Right lobe of liver (tissue), 4 donors: ENCODE measurements around the gene GVQW3.

ENCODE experiments used
- POLR2A ChIP-seq: fragments of 450-650 bp; IDR thresholded peaks from one replicate; pipeline ENCODE4 v1.6.1; 2017; ENCODE audit warnings: antibody characterized with exemption, mild to moderate bottlenecking
- TF ChIP-seq, protein P1 (sequence below), 4 donors: fragments of 200-600 bp in 3 of 4; fragments of 450-650 bp in 1 of 4; IDR thresholded peaks; one replicate each; pipeline versions ENCODE4 v1.5.1 to v1.8.0; 2016 to 2022; ENCODE audit warnings: antibody characterized with exemption in 4 of 4, mild to moderate bottlenecking in 2 of 4
- donor health status: DM: no; HTN: no; CAD: no.
- donor health status: DM: no; HTN: no; CAD: no.
- donor health status: DM: no; HTN: yes; CAD: no.

DNA sequence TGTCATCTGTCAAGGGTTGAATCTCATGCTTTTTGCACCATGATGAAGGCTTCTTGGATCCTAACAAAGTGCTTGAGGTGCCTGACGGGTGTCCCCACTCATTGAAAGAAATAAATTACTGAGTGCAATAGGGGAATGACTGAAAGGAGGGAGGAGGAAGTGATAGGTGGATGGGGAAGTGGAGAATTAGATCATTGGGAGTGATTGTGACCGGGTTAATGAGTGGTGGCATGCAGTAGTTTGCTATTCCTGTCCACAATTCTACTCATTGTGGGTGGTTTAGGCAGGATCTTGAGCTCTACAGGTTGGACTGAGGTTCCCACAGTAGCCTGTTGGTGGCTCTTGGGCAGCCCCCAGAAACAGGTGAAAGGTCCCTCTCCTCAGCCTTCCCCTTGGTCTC, 44.5 kb upstream of the GVQW3 start:
- TF ChIP-seq, protein P1, sequence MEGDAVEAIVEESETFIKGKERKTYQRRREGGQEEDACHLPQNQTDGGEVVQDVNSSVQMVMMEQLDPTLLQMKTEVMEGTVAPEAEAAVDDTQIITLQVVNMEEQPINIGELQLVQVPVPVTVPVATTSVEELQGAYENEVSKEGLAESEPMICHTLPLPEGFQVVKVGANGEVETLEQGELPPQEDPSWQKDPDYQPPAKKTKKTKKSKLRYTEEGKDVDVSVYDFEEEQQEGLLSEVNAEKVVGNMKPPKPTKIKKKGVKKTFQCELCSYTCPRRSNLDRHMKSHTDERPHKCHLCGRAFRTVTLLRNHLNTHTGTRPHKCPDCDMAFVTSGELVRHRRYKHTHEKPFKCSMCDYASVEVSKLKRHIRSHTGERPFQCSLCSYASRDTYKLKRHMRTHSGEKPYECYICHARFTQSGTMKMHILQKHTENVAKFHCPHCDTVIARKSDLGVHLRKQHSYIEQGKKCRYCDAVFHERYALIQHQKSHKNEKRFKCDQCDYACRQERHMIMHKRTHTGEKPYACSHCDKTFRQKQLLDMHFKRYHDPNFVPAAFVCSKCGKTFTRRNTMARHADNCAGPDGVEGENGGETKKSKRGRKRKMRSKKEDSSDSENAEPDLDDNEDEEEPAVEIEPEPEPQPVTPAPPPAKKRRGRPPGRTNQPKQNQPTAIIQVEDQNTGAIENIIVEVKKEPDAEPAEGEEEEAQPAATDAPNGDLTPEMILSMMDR (IDR thresholded peaks at IDR 0.05) = no peak
- no peak for TF ChIP-seq POLR2A
